Kidney capillary endothelial cell (primary cell): ENCODE measurements around the gene ACAD9.
"Not testable (repeated sequence)": the region's sequence is repeated elsewhere in the genome, so short reads cannot be mapped to it uniquely, and the experiment has no call there.

Experiments used
- DNase-seq: peaks from one replicate; pipeline ENCODE4 v3.0.0-alpha.2; 2018; ENCODE audit warnings: low spot score

ACAD9 gene

DNA sequence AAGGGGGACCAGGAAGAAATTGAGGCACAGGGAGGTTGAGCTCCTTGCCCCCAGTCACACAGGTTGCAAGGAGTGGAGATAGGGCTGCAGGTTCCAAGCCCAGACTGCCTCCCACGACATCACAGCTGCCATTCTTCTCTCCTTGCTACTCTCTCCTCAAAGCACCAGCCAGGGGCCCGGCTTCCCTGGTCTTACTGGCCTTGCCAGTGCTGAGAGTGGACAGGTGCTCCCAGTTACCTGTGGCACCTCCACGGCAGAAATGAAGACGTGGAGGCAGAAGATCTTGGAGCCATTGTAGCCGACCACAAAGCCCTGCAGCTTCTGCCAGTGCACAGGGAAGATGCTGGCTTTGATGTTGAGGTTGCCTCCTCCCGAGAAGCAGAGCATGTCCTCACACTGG, 17.9 kb upstream of the ACAD9 start:
- no peak for DNase-seq

DNA sequence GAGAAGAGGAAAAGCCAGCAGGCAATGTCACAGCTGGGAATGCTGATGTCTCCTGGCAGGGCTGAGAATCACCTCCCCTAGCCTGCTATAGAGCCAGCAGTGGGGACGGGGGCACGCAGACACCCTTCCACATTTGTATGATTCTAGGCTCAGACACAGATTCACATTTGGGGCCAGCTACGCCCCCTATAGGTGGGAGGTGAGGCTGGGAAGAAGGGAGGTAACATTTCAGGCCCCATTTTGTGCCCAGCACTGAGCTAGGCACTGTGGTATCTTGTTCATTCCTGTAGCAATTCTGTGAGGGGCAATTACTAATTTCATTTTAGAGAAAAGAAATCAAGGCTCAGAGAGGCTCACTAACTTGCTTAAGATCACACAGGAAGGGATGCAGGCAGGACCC, 15.9 kb upstream of the ACAD9 start:
- no peak for DNase-seq

DNA sequence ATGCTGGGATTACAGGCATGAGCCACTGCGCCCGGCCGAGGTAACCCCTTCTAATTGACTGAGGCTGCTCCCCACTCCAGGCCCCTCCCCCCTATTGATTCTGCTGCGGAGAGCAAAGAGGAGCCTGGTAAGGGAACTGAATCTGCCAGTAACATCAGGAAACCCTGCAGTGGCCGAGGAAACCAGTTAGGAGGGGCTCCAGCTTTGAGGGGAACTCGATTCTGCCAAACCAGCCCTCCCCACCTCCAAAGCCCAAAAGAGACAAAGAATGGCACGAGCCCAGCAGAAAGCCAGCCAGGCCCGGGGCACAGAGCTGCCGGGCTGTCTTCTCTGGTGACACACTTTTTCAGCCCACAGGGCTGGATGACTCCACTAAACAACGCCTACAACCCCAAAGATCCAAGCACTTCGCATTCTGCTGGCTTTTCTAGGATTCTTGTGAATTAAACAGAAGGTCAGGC, 15.0 kb upstream of the ACAD9 start:
- no peak for DNase-seq

DNA sequence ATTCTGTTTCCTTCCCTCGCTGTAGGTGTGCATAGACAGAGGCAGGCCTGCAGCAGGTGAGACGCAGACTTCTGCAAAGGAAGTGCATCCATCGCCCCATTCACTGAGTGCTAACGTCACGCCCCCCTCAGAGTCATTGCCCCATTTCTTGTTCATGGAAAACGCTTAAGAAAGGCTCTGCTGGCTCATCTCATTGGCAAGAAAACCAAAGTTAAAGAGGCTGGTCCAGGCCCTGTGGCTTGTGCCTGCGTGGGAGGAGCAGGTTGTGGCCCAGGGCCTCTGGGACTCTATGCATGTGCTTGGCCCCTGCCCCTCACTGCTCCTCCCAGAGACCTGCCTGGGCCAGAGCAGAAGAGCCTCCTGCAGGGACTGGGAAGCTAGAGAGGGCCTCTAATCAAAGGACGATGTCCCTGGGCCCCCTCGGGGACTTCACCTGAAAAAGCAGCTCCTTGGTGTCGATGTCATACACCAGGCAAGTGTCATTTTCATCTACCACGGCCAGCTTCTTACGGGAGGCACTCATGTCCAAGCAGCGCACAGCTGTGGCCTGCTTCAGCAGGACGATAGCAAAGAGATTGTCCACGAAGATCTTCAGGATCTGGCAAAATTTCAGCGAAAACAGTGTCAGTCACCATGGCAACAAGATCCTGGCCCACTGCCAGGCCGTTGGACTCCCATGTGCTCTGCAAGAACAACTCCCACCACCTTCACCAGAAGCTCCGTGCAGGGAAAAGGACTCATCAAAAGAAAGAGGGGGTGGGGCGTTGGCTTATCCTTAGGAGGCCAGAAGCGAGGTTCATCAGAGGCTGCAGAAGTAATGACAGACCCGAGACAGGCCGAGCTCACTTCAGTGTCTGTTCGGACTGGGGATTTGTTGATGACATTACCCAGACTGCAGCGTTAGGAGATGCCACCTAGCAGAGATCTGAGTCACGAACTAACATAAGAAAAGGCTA, 14.3 kb upstream of the ACAD9 start:
- not testable (repeated sequence) for DNase-seq

DNA sequence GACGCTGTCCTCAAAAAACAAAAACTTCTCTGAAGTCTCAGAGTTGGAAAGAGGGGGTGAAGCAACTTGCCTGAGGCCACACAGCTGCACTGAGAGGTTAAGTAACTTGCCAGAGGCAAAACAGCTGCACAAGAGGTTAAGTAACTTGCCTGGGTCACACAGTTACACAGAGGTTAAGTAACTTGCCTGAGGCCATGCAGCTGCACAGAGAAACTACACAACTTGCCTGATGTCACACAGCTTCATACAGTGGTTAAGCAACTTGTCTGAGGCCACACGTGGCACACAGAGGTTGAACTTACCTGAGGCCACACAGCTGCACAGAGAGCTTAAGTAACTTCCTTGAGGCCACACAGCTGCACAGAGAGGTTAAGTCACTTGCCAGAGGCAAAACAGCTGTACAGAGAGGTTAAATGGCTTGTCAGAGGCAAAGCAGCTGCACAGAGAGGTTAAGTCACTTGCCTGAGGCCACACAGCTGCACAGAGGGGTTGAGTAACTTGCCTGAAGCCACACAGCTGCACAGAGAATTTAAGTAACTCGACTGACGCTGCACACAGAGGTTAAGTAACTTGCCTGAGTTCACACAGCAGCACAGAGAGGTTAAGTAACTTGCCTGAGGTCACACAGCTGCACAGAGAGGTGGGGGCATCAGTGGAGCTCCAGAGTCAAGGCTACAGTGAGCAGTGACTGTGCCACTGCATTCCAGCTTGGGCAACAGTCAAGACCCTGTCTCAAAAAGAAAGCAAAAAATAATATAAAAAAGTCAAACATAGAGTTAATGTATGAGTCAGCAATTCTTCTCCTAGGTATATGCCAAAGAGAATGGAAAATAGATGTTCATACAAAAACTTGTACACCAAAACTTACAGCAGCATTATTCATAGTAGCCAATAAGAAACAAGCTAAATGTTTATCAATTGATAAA, 12.0 kb upstream of the ACAD9 start:
- DNase-seq: no peak

DNA sequence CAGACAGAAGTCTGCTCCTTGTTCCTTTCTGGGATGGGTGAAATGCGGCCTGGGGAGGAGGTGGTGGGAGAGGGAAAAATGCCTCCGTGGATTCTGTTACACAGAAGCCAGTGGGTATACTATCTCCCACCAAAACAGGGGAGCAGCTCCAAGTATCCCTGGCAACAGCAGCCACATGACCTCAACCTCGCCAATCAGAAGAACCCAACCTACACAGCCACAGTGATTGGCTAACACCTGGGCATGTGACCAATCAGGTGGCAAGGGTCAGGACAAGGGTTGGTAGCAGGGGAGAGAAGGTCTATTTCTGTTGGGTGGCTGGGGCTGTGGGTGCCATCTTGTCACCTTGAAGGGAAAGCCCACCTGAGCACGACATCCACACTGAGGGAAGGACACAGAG, 9.1 kb upstream of the ACAD9 start:
- DNase-seq: no peak

DNA sequence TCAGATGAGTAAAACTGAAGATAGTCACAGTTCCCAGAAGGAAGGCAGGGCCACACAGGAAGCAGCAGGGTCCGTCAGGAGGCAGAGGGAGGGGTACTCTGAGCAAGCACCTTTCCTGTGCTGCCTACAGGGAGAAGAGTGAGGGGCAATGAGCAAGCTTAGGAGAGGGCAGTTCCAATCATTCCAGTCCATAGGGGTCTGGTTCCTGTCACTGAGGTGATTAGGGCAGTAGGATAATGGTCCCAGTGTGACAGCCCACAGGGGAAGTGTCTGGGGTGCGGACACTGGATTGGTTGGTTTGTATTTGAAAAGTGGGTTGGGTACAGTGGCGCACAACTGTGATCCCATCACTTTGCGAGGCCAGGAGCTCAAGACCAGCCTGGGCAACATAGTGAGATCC, 7.1 kb upstream of the ACAD9 start:
- no peak for DNase-seq

DNA sequence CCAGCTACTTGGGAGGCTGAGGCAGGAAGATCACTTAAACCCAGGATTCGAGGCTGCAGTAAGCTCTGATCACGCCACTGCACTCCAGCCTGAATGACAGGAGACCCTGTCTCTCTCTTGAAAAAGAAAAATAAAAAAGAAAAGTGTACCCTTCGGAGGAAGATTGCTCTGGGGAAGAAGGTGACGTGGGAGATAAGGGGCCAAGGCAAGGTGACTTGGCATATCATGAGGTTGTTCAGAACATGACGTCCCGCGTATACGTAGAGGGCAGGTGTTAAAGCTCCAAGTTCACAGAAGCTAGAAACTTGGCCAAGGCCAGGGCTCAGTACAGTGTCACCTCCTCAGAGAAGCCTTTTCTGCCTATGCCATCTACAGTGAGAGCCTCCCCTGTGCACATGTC, 6.7 kb upstream of the ACAD9 start:
- no peak for DNase-seq

DNA sequence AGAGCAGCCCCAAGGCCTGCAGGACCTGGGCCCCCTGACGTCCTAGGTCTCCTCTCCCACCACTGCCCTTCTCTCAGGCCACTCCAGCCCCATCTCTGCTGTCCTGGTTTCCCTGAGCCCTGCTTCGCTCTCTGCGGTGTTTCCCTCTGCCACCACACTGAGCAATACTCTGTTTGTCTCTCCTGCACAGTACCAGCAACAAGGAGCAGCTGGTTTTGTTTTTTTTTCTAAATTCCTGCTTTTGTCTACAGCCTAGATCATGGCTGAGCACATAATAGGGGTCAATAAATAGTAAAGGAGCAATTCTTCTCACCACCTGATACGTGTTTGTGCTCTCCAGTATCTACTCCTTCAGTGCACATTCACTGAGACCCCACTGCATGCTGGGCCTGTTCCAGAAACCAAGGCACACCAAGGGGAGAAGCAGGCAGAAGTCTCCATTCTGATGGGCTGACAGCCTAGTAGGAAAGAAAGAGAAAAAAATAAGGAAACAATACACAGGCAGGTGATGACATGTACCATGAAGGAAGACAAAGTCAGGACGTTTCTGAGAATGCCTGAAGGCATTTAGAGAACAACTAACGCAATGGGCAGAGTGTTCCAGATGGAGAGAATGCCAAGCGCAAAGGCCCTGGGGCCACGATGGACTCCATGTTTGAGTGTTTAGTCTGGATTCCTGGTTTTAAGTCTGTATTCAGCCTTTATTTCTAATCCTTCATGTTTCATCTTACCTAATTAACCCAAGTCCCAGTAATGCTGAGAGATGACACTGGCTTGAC, 6.0 kb upstream of the ACAD9 start:
- DNase-seq: no peak

DNA sequence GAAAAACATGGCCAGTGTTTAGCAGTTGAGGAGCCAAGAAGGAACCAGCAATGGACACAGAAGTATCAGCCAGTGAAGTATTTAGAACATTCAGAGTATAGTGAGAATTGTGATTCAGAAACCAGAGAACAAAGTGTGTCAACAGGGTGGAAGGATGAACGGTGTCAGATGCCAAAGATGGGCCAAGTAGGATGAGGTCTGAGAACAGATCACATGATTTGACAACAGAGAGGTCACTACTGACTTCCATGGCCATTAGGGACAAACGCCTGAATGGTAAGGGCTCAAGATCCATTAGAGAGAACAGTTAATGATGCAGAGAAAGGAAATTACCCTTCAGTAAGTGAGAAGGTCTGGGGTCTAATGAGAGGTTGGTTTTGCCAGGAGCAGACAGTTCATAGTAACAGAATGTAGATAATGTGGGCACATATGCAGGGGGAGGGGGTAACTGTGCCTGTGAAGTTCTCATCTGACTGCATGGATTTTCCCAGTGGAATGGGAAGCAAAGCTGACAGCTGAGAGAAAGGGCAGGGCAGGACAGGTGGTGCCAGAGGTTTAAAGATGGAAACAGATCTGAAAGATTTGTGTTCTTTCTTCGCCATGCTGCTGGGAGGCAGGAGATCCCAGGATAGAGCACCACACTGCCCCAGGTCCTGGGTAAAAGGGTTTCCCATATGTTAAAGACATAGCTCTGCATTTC, 4.8 kb upstream of the ACAD9 start:
- no peak for DNase-seq

DNA sequence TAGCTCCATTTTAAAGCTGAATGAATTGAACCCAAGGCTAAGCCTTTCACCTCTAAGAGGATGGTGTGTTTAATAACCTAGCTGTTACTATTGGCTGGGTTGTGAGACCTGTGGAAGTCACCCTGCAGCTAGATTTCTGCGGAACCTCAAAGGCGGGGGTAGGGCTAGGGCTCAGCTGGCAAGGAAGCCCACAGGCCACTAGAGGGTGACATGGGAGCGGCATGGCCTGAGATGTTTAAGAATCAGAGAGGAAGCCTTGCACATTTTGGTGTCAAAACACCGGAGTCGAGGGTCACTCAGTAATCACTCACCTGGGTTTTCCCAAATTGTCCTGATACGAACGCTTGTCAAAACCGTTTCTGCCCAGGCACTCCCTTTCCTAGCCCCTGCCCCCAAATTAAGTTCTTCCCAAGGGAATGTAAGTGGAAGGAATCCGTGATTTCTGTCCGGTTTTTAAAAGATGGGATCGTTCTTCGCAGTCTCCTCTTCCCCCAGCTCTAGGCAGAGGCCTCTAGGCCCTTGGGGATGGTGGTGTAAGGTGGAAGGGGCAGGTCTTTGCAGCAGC, 3.8 kb upstream of the ACAD9 start:
- DNase-seq: peak; percentile 50

DNA sequence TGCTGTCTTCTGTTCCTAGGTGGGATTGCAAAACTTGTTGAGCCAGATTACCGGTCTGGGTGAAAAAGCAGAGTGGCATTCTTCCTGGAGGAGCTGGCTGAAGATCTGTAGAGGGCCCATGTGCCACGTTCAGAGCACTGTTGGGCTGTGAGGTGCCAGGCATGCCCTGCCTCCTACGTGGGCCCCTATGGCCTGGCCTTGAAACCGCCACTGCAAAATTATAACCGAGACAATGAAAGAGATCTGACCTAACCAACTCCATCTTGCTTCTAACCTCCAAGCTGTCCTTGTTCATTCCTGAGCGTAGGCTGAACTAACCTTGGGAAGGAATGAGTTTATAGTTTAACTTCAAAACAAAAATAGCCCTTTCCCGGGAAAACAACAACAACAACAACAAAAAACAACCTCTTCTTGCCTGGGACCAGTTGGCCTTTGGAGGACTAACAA, 1.4 kb upstream of the ACAD9 start:
- DNase-seq: no peak

DNA sequence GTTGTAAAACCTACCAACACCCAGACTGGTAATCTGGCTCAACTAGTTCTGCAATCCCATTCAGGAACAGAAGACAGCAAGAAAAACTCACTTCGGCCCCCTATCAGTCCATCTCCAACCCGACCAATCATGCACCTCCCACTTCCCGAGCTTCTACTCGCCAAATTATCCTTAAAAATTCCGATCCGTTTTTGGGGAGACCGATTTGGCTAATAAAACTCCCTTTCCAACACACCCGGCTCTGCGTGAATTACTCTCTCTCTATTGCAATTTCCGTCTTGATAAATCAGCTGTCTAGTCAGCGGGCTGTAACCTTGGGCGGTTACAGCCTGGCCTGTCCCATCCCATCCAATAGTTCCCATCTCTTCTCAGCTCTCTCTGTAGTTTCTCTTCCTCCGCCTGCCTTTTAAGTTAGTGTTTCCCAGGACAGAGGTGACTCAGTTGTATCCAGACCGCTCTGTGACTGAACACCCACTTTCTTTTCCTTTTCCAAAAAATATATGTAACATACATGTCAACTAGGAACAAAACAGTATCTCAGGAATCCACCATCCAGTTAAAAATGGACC, 780 bp upstream of the ACAD9 start:
- peak; percentile 53 for DNase-seq

DNA sequence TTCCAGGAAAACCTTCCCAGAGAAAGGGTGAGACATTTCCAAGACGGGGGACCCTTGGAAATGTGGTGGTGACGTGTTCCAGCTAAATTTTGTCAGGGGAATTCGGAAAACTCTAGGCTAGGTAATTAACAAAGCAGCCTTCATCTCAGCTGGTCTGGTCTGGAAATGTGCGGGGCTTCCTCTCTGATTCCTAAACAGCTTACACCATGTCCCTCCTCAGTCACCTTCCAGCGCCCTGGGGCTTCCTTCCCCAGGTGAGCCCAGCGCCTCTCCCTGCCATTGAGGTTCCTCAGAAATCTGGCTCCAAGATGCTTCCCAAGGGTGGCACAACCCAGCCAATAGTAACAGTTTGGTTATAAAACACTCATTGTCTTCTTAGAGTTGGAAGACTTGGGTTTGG, 571 bp downstream of the ACAD9 start:
- no peak for DNase-seq

DNA sequence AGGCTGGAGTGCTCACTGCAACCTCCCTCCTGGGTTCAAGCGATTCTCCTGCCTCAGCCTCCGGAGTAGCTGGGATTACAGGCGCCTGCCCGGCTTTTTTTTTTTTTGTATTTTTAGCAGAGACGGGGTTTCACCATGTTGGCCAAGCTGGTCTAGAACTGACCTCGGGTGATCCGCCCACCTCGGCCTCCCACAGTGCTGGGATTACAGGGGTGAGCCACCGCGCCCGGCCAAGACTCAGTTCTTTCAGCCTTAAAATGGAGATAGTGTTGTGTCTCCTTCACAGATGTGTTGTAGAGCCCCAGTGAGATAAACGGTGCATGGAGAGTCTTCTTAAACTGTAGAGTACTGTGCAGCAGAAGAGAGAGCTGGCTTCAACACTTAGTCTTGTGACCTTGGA, 1.0 kb downstream of the ACAD9 start:
- DNase-seq: not testable (repeated sequence)

DNA sequence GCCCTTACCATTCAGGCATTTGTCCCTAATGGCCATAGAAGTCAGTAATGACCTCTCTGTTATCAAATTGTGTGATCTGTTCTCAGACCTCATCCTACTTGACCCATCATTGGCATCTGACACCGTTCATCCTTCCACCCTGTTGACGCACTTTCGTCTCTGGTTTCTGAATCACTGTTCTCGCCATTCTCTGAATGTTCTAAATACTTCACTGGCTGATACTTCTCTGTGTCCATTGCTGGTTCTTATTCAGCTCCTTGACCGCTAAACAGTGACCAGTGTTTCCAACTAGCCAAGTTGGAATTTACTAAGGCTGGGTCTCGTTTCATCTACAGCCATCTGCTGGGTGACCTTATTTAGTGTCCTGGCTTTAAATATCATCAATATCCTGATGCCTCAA, 2.2 kb downstream of the ACAD9 start:
- no peak for DNase-seq

DNA sequence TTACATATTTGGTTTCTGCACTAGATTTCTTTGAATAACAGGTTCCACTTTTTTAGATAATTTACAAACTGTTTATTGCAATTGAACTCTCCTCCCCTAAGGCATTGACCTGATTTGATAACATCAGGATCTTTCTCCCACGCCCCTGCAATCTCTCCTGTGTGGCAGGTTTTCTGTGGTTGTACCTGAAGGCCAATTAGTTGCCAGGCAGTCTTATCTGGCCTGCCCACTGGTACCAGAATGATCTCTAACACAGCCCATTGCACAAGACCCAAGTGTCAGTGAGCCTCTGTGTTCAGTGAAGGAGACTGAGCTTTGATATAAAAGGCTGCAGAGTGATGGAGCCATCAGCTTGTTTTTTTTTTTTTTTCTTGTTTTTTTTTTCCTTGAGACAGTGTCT, 3.3 kb downstream of the ACAD9 start:
- no peak for DNase-seq

DNA sequence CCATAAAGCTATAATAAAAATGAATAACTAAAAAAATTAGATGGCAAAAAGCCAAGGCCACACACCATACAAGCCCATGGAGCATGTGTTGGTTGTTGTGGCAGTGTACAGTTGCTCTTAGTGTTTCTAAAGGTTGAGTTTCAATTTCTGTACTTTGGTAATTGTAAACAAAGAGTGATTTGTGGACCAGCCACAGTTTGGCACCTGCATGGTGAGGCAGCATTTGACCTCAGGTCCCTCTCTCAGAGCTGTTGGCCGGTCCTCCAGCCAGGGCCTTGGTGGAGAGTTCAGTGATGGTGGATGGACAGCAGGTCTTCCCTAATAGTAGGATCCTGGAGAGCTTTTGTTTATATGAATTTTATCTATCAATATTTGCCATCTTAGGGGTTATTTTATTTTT, 5.6 kb downstream of the ACAD9 start:
- no peak for DNase-seq

DNA sequence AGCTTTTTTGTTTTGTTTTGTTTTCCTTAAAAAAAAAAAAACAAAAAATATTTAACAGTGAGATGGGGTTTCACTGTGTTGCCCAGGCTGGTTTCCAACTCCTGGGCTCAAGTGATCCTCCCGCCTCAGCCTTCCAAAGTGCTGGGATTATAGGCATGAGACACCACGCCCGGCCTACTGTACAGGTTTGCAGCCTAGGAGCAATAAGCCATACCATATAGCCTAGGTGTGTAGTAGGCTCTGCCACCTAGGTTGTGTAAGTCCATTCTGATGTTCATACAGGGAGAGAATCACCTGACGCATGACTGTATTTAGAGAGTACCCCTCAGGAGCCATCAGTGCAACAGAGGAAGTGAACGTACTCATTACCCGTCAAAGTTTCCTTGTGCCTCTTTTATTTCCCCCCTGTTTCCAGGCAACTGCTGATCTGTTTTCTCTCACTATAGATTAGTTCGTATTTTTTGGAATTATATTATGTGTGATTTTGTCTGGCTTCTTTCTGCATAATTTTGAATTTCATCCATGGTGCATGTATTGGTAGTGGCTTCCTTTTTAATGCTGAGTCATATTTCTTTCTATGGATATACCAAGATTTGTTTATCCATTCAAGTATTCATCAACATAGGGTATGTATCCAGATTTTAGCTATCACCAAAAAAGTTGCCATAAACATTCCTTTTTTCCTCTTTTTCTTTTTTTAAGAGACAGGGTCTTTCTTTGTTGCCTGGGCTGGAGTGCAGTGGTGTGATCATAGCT, 9.9 kb downstream of the ACAD9 start:
- no peak for DNase-seq
